HG02763 (cell line): ENCODE measurements around the gene GPER1.
"Not testable (repeated sequence)": the region's sequence is repeated elsewhere in the genome, so short reads cannot be mapped to it uniquely, and the experiment has no call there.

Experiments
- ATAC-seq: cut with Tn5 transposase; IDR thresholded peaks from one replicate; pipeline ENCODE4 v1.9.1; 2021; ENCODE audit warnings: mild to moderate bottlenecking, moderate library complexity; ENCODE audit not compliant: unreplicated experiment

GPER1 gene

GRCh38 chr7:1101563-1102431 is 13.9 kb downstream of the GPER1 start:
- ATAC-seq: no peak

GRCh38 chr7:1103009-1103788 is 15.3 kb downstream of the GPER1 start:
- no peak for ATAC-seq

DNA sequence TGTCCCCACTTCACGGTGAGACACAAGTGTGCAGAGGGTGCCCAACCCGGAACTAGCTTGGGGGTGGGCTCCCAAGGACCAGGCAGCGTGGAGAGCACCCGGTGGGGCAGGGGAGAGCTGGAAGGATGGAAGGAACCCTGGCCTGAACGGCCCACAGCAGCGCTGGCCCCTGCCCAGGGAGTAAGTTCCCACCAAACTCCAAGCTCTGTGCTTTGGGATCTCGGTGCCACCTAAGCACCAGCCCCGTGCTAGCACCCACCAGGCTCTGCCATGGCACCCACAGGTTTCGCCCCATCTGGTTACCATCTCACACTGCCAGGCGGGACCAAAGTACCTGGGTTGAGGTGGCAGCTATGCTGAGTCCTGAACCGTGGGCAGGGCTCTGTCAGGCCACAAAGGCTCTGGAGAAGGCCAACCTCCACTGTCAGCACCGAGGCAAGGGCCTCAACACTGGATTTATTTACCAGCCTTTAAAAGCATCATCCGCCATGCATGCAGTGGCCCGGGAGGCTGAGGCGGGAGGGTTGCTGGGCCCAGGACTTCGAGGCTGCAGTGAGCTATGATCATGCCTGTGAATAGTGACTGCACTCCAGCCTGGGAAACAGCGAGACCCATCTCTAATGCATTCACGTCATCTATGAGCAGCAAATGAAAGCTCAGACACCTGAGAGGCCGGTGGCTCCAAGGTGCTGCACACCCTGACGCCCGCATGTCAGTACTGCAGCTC is 16.0 kb downstream of the GPER1 start:
- no peak for ATAC-seq

GRCh38 chr7:1104516-1105179 is 16.7 kb downstream of the GPER1 start:
- no peak for ATAC-seq

DNA sequence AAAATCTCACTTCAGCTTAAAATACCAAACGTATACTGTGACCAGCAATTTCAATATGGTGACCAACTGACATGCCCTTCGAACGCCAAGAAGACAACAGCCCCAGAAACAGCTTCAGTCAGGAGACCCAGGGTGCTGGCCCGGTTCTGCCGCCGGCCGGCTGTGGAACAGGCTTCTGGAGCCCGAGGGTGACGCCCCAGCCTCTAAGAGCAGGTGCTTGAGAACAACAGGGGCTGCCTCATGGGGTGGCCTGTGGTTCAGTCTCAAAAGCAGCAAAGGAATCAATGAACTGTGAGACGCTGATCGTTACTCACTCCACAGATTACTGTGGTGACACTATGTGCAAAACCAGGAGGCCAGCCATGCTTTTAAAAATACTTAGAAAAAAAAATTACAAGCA is 17.3 kb downstream of the GPER1 start:
- ATAC-seq: peak; percentile 38

GRCh38 chr7:1106063-1106792 is 18.3 kb downstream of the GPER1 start:
- ATAC-seq: no peak

DNA sequence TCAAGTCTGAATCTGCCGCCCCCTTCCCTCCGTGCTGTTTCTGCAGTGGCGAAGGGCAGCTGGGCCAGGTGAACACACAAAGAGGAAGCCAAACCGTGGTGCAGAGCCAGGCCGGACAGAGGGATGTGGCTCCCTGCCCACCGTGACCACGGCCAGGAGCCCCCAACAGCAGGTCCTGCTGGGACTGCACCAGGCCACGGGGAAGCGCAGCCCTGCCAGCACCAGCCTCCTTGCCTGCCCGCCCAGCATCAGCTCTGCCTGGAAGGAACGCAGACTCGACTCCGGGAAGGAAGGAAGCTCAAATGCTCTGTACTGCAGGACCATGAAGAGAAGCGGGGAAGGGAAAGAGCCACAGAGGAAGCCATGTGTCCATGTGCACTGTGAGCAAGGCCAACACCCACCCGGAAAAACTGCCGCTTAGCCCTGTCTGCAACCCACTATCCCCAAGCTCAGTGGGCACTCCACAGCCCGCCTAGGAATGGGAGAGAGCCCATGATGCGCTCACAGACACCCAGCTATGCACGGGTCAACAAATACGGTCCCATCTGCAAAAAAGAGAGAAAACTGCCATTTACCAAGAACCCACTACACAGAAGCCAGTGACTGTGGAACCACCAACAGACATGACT is 19.0 kb downstream of the GPER1 start:
- ATAC-seq: no peak

DNA sequence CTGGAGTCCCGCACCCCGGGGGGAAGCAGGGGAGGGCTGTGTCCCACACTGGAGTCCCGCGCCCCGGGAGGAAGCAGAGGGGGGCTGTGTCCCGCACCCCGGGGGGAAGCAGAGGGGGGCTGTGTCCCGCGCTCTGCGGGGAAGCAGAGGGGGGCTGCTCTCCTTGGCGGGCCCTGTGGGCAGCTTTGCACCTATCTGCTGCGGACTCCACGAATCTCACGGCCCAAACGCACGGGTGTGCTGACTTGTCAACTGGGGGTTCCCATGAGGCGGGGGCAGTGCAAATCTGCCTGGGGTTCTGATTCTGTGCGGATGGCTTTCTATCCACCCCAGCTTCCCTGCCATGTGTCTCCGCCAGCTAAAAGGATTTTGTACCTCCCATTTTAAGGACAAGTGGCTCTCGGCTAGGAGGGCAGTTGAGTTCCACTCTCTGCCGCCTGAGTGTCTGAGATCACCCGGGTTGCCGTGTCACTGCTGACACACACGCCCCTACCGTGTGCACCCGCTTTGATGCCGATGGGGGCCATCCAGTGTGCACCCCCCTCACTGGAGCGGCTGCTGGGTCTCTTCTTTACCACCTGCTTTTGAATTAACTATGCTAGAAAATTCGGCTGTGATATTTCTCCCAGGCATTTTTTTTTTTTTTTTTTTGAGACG is 20.5 kb downstream of the GPER1 start:
- no peak for ATAC-seq

GRCh38 chr7:1109581-1110310 is 21.8 kb downstream of the GPER1 start:
- no peak for ATAC-seq

GRCh38 chr7:1110358-1110757 is 22.4 kb downstream of the GPER1 start:
- no peak for ATAC-seq

GRCh38 chr7:1111156-1111555 is 23.2 kb downstream of the GPER1 start:
- ATAC-seq: no peak

- no peak for ATAC-seq
Measured at GRCh38 chr7:1112109-1112508, 24.2 kb downstream of the GPER1 start.

GRCh38 chr7:1112625-1113547 is 25.0 kb downstream of the GPER1 start:
- no peak for ATAC-seq

- ATAC-seq: no peak
Measured at GRCh38 chr7:1113548-1113885, 25.6 kb downstream of the GPER1 start.

DNA sequence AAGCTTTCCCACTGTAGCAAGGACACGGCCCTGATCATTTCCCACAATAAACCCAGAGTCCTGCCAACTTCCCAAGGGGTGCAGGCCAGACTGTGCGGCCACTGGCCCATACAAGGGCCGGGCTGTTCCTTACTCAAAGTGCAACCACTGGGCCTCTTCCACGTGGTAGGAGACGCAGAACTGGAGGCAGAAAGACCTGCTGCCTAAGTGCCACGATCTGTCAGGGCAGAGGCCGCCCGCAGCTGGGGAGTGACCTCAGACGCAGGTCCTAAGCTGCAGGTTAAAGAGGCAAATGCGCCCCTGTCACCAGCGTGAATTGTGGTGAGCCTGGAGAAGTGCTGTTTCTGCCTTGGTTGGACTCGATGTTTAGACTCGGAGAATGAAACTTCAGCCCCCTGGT is 26.2 kb downstream of the GPER1 start:
- no peak for ATAC-seq

DNA sequence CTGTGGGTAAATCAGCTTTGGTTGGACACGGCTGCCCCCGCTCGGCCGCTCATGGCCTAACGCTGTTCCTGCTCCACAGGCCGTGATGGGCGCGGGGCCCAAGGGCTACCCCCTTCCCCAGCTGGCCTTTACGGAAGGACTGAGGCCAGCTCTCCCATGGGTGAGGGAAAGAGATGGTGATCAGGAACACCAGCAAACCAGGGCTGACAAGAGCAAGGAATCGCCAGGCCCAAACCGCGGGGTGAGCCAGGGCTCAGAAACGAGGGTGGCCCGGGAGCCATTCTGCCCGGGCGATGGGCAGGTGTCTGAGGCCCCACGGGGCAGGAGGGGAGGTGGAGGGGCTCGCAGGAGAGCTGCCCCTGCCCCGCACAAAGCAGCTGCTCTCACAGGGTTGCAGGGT is 26.6 kb downstream of the GPER1 start:
- no peak for ATAC-seq

DNA sequence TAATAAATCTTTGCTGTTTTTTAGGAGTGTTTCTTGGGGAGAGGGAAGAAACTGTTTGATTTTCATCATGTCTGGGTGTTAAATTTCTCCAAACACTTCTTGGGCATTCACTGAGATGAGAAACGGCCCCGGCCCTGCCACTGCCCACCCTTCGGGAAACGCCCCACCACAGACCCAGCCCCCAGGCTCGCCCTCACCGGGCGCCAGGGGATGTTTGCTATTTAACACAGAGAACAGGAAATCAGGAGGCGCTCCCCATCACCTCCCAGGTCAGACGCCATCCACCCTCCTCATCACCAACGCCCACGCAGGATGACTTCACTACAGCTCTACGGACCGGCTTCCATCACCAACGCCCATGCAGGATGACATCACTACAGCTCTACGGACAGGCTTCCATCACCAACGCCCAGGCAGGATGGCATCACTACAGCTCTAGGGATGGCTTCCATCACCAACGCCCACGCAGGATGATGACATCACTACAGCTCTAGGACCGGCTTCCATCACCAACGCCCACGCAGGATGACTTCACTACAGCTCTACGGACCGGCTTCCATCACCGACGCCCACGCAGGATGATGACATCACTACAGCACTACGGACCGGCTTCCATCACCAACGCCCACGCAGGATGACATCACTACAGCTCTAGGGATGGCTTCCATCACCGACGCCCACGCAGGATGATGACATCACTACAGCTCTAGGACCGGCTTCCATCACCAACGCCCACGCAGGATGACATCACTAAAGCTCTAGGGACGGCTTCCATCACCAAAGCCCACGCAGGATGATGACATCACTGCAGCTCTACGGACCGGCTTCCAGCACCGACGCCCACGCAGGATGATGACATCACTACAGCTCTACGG is 27.5 kb downstream of the GPER1 start:
- ATAC-seq: not testable (repeated sequence)
